B cell (primary cell): ENCODE results near the gene PARK7. TPM values are rescaled to one million over a fixed set of nuclear protein-coding genes. Genes with fewer than 3 reads are reported as not detected.

Experiments
- ATAC-seq: fragments of 200-7000 bp; cut with Tn5 transposase; one replicate; pipeline ENCODE4 v1.10.0; 2021; ENCODE audit warnings: low read depth, mild to moderate bottlenecking, moderate number of reproducible peaks, moderate library complexity
- CTCF ChIA-PET: fragments of 350-600 bp; sonication (Branson Sonifier 250); formaldehyde crosslinking; loops from one replicate; lab custom pipeline; 2021; ENCODE audit warnings: antibody characterized with exemption, inconsistent platforms; lab: Charles Lee
- POLR2A ChIA-PET: fragments of 350-600 bp; sonication (Branson Sonifier 250); formaldehyde crosslinking; loops from one replicate; lab custom pipeline; 2021; ENCODE audit warnings: antibody characterized with exemption; lab: Charles Lee
- DNase-seq: peaks from one replicate; pipeline ENCODE4 v3.0.0; 2013
- H2AFZ ChIP-seq: 2 replicates; pipeline ENCODE4 v1.6.1; 2012; ENCODE audit warnings: mild to moderate bottlenecking, low read depth, low read length; ENCODE audit not compliant: insufficient read depth, poor library complexity, severe bottlenecking
- H3K27ac ChIP-seq, 2 donors: 1 replicate in 1 of 2; 2 replicates in 1 of 2; pipeline ENCODE4 v1.5.1; 2012 to 2013; ENCODE audit warnings: low read length in 2 of 2, mild to moderate bottlenecking in 2 of 2, moderate library complexity in 1 of 2
- H3K27me3 ChIP-seq, 4 experiments: fragments of 200-600 bp in 1 of 4; sonication (generic) in 1 of 4; replicated peaks in 1 of 4; 1 replicate in 2 of 4; 2 replicates in 2 of 4; pipeline versions ENCODE4 v1.6.1 to v1.7.0; 2013 to 2016; ENCODE audit warnings: low read length in 3 of 4, mild to moderate bottlenecking in 2 of 4, mixed read lengths in 1 of 4, moderate library complexity in 1 of 4; ENCODE audit not compliant: insufficient read depth in 4 of 4, control insufficient read depth in 3 of 4; ENCODE audit errors: control extremely low read depth in 1 of 4
- H3K36me3 ChIP-seq, 2 experiments: replicated peaks in 1 of 2; 1 replicate in 1 of 2; 2 replicates in 1 of 2; pipeline versions ENCODE4 v1.6.1 to v1.7.1; 2013; ENCODE audit warnings: low read length in 1 of 2; ENCODE audit not compliant: insufficient read depth in 2 of 2, control insufficient read depth in 1 of 2; ENCODE audit errors: control extremely low read depth in 1 of 2, extremely low read depth in 1 of 2
- H3K4me1 ChIP-seq, 2 donors: fragments of 200-600 bp in 1 of 2; sonication (generic) in 1 of 2; 1 replicate in 1 of 2; 2 replicates in 1 of 2; pipeline versions ENCODE4 v1.5.1 to v1.6.1; 2013 to 2017; ENCODE audit warnings: low read length in 2 of 2; ENCODE audit not compliant: control insufficient read depth in 2 of 2, insufficient read depth in 2 of 2
- H3K4me2 ChIP-seq: replicated peaks from 2 replicates; pipeline ENCODE3; 2012; ENCODE audit warnings: mild to moderate bottlenecking, low read depth, low read length; ENCODE audit not compliant: poor library complexity, severe bottlenecking
- H3K4me3 ChIP-seq, 5 experiments: fragments of 200-600 bp in 1 of 5; sonication (generic) in 1 of 5; 1 replicate in 3 of 5; 2 replicates in 2 of 5; pipeline versions ENCODE4 v1.5.1 to v1.7.0; 2011 to 2016; ENCODE audit warnings: low read length in 4 of 5, mild to moderate bottlenecking in 4 of 5, low read depth in 2 of 5, control low read depth in 1 of 5, moderate library complexity in 1 of 5; ENCODE audit not compliant: insufficient read depth in 1 of 5; ENCODE audit errors: control extremely low read depth in 1 of 5, extremely low read depth in 1 of 5
- H3K79me2 ChIP-seq: fragments of 200-600 bp; sonication (generic); one replicate; pipeline ENCODE4 v1.6.0; 2016; ENCODE audit warnings: low read length; ENCODE audit not compliant: control insufficient read depth, insufficient read depth
- H3K9ac ChIP-seq: fragments of 200-600 bp; sonication (generic); 2 replicates; pipeline ENCODE4 v1.6.1; 2017; ENCODE audit warnings: mild to moderate bottlenecking, low read length, moderate library complexity
- H3K9me3 ChIP-seq, 3 donors: one replicate each; pipeline versions ENCODE4 v1.6.1 to v1.7.1; 2013; ENCODE audit warnings: low read length in 2 of 3; ENCODE audit not compliant: control insufficient read depth in 2 of 3, insufficient read depth in 1 of 3; ENCODE audit errors: control extremely low read depth in 1 of 3
- H4K20me1 ChIP-seq: 2 replicates; pipeline ENCODE4 v1.6.0; 2012; ENCODE audit warnings: mild to moderate bottlenecking, low read length; ENCODE audit not compliant: insufficient read depth, control insufficient read depth, poor library complexity, severe bottlenecking
- H3K27ac Mint-ChIP-seq: one replicate; pipeline ENCODE4 v1.8.0; 2021; ENCODE audit warnings: mixed read lengths
- H3K27me3 Mint-ChIP-seq: one replicate; pipeline ENCODE4 v1.8.0; 2021; ENCODE audit warnings: mixed read lengths
- H3K4me1 Mint-ChIP-seq: one replicate; pipeline ENCODE4 v1.8.0; 2021; ENCODE audit warnings: mixed read lengths
- H3K4me3 Mint-ChIP-seq: one replicate; pipeline ENCODE4 v1.8.0; 2021; ENCODE audit warnings: mixed read lengths
- H3K9me3 Mint-ChIP-seq: one replicate; pipeline ENCODE4 v1.8.0; 2022; ENCODE audit warnings: mixed read lengths; ENCODE audit not compliant: insufficient read depth
- CTCF ChIP-seq: fragments of 200-600 bp; IDR thresholded peaks from one replicate; pipeline ENCODE4 v1.8.0; 2022; ENCODE audit warnings: antibody characterized with exemption, mild to moderate bottlenecking
- EZH2 ChIP-seq: IDR thresholded peaks from 2 replicates; pipeline ENCODE4 v1.6.1; 2012; ENCODE audit warnings: borderline replicate concordance, low read depth, mild to moderate bottlenecking, moderate library complexity, low read length; ENCODE audit not compliant: insufficient read depth, poor library complexity, severe bottlenecking
- WGBS: methylation state at CpG from one replicate; pipeline ENCODE4 v1.1.5; 2013; ENCODE audit warnings: missing lambda C conversion rate; ENCODE audit not compliant: insufficient coverage; 5-methylcytosine and 5-hydroxymethylcytosine counted together
- intact Hi-C: fragments of 100-400 bp; cut with micrococcal nuclease; formaldehyde crosslinking; loops from one replicate; pipeline ENCODE4 v1.10.0; 2022
- polyA plus RNA-seq: library from polyadenylated mRNA; depleted of rRNA; stranded (reverse); fragments of >200 nt; gene quantifications from 2 replicates; pipeline ENCODE4 v1.2.3, GENCODE V29; 2012
- total RNA-seq, 2 donors: library from RNA; stranded (reverse); fragments of 120-200 nt in 1 of 2; gene quantifications; 1 replicate in 1 of 2; 2 replicates in 1 of 2; pipeline versions ENCODE4 v1.2.3 to v1.2.4, GENCODE V29; 2013 to 2022

The PARK7 gene
- total and polyA plus RNA-seq, 2 donors (not counting 1 experiment from before 2014, with no cell fraction given), result 63.9 to 118 TPM

DNA sequence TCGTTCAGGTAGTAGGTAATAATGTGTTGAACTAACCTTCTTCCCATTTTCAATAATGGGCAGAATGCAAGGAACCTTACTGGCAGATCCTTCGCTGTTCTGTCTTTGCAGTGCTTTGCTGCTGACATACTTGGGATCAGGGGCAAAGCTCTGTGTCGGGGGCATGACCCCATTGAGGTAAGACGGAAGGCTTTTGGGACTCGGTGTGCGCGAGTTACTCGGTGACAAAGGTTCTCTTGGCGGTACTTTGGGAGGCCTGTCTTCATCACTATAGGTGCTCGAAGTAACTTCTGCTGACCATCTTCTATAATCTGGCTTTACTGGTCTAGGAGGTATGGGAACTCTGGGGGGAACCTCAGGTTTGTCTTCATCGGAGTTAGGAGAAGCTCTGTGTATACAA is 51.9 kb downstream of the PARK7 start:
- Histone ChIP-seq H3K9ac (no peak overlapping the region), H3K27me3 (peaks cover 0 to 22% (median 11%) of the 10 kb centered on the region in 4 experiments), H3K36me3 (no peaks in the 10 kb centered on the region), H3K4me2 (no peak overlapping the region), H3K4me1 (peaks cover 3 to 4% of the 10 kb centered on the region in 2 donors), H4K20me1 (no peaks in the 10 kb centered on the region), H3K27ac (no peak overlapping the region), H2AFZ (no peak overlapping the region), H3K4me3 (no peak overlapping the region), H3K79me2 (no peaks in the 10 kb centered on the region), H3K9me3 (no peaks in the 10 kb centered on the region)
- Mint-ChIP-seq H3K4me1 (no peaks in the 10 kb centered on the region), H3K4me3 (no peak overlapping the region), H3K27ac (no peak overlapping the region), H3K27me3 (peaks cover 19% of the 10 kb centered on the region), H3K9me3 (no peaks in the 10 kb centered on the region)
- no peak for DNase-seq
- intact Hi-C loops, result no loop called here
- 95% methylated on average over 9 of the region's 11 CpGs for WGBS
- POLR2A ChIA-PET, result no interaction called here
- CTCF ChIA-PET, result interaction anchor here (0.8 to 9.9 kb wide), 6 partner anchors 11 to 835 kb away, joined by 3 to 182 read pairs (median 26); no protein-coding TSS in a partner anchor
- ATAC-seq, result no peak
- TF ChIP-seq CTCF (no peak), EZH2 (no peak)

DNA sequence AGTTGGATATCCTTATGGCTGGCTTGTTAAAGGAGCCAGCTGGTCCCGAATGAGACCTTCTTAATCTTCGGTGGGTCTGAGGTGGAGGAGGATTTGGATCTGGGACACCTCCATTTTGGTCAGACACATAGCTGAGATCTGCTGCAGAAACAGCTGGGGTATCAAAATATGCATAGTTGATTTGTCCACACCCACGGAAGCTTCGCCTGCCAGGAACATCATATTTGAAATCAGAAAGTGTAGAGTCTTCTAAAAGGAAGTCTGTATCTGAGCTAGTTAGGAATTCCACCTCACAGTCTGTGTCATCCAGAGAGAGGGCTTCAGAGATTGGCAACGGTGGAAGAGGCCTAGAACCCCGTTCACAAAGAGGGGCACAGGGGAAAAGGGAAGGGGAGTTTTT is 52.3 kb downstream of the PARK7 start:
- H3K9me3 Mint-ChIP-seq, result no peaks in the 10 kb centered on the region
- Histone ChIP-seq H4K20me1 (no peaks in the 10 kb centered on the region), H3K4me2 (no peak overlapping the region), H3K79me2 (no peaks in the 10 kb centered on the region), H2AFZ (no peak overlapping the region), H3K4me1 (peaks cover 3 to 4% of the 10 kb centered on the region in 2 donors), H3K36me3 (no peaks in the 10 kb centered on the region), H3K27me3 (peaks cover 0 to 25% (median 11%) of the 10 kb centered on the region in 4 experiments), H3K4me3 (no peak overlapping the region), H3K9me3 (no peaks in the 10 kb centered on the region), H3K9ac (no peak overlapping the region), H3K27ac (no peak overlapping the region)
- DNase-seq (no peak), ATAC-seq (no peak)
- no peak overlapping the region for H3K4me3 Mint-ChIP-seq
- WGBS, result 85% methylated on average over 4 of the region's 6 CpGs
- H3K27me3 Mint-ChIP-seq, result peaks cover 21% of the 10 kb centered on the region
- POLR2A ChIA-PET, result no interaction called here
- intact Hi-C loops, result no loop called here
- no peak overlapping the region for H3K27ac Mint-ChIP-seq
- CTCF ChIA-PET, result interaction anchor here (0.8 to 9.9 kb wide), 6 partner anchors 11 to 835 kb away, joined by 3 to 182 read pairs (median 26); no protein-coding TSS in a partner anchor
- TF ChIP-seq EZH2 (no peak), CTCF (no peak)
- no peaks in the 10 kb centered on the region for H3K4me1 Mint-ChIP-seq
